Measurements from ENCODE around the gene ARHGAP40. TPM values are rescaled to one million over a fixed set of nuclear protein-coding genes. Genes with fewer than 3 reads are reported as not detected.

The ARHGAP40 gene
- total and polyA plus RNA-seq, 2 of the 13 experiments (the other 11 are each of a cell fraction or from before 2014, with no cell fraction given), result 0.75 to 2.1 TPM

DNA sequence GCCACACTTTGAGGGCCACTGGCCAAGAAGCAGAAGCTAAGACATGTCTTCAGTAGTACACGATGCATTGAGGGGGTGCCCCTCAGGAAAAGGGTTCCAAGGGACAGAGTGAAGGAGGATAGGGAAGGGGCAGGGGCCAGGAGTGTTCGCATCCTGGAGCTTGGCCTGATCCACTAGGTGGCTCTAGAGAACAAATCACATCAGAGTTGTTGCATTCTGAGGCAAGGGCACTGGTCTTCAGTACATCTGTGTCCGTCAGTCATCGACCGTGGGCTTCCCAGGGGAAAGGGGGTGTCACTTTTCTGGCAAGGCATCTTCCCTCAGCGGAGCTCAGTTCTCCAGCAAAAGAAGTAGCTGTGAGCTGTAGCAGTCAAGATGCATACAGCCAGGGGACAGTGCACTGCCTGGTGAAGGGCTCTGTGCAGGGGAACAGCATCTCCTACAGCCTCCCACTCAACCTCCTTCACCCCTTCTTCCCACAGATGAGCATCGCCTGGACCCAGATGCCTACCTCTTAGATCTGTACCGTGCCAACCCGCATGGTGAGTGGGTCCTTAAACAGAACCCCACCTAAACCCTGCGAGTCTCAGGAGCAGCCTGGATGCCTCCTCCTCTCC lies 47.8 kb downstream of the ARHGAP40 start (continued):
- TF ChIP-seq, protein P1, sequence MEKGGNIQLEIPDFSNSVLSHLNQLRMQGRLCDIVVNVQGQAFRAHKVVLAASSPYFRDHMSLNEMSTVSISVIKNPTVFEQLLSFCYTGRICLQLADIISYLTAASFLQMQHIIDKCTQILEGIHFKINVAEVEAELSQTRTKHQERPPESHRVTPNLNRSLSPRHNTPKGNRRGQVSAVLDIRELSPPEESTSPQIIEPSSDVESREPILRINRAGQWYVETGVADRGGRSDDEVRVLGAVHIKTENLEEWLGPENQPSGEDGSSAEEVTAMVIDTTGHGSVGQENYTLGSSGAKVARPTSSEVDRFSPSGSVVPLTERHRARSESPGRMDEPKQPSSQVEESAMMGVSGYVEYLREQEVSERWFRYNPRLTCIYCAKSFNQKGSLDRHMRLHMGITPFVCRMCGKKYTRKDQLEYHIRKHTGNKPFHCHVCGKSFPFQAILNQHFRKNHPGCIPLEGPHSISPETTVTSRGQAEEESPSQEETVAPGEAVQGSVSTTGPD (CRISPR knock-in tag; IDR thresholded peaks at IDR 0.05), result no peak
- TF ChIP-seq ZNF883 (CRISPR knock-in tag; IDR thresholded peaks at IDR 0.05; ENCODE audit: not compliant biosample characterization) (no peak), NFKB2 (CRISPR knock-in tag; IDR thresholded peaks at IDR 0.05; ENCODE audit: borderline replicate concordance) (no peak), ZNF607 (CRISPR knock-in tag; IDR thresholded peaks at IDR 0.05; ENCODE audit: borderline replicate concordance) (no peak), ZNF441 (CRISPR knock-in tag; IDR thresholded peaks at IDR 0.05; ENCODE audit: borderline replicate concordance) (no peak), ZNF567 (CRISPR knock-in tag; IDR thresholded peaks at IDR 0.05; ENCODE audit: borderline replicate concordance) (no peak), FOXA1 (IDR thresholded peaks at IDR 0.05) (no peak), FOXA1 (CRISPR knock-in tag; IDR thresholded peaks at IDR 0.05) (no peak), SP4 (CRISPR knock-in tag; IDR thresholded peaks at IDR 0.05) (0 out of 2 replicates have a peak, but pooled peaks have one; percentile 8), KDM3A (CRISPR knock-in tag; IDR thresholded peaks at IDR 0.05; ENCODE audit: low read depth) (no peak), ZNF446 (CRISPR knock-in tag; IDR thresholded peaks at IDR 0.05) (no peak), SP140L (CRISPR knock-in tag; IDR thresholded peaks at IDR 0.05; ENCODE audit: borderline replicate concordance) (no peak), GTF2F1 (IDR thresholded peaks at IDR 0.05; ENCODE audit: low read length) (no peak), TBX3 (IDR thresholded peaks at IDR 0.05; ENCODE audit: borderline replicate concordance) (no peak), RAD21 (CRISPR knock-in tag; IDR thresholded peaks at IDR 0.05) (peak; percentile 74), NFIB (CRISPR knock-in tag; IDR thresholded peaks at IDR 0.05; ENCODE audit: borderline replicate concordance) (no peak), TCF12 (IDR thresholded peaks at IDR 0.05) (no peak), TCF12 (CRISPR knock-in tag; IDR thresholded peaks at IDR 0.05) (no peak)
- TF ChIP-seq, protein P2, sequence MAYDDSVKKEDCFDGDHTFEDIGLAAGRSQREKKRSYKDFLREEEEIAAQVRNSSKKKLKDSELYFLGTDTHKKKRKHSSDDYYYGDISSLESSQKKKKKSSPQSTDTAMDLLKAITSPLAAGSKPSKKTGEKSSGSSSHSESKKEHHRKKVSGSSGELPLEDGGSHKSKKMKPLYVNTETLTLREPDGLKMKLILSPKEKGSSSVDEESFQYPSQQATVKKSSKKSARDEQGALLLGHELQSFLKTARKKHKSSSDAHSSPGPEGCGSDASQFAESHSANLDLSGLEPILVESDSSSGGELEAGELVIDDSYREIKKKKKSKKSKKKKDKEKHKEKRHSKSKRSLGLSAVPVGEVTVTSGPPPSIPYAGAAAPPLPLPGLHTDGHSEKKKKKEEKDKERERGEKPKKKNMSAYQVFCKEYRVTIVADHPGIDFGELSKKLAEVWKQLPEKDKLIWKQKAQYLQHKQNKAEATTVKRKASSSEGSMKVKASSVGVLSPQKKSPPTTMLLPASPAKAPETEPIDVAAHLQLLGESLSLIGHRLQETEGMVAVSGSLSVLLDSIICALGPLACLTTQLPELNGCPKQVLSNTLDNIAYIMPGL (CRISPR knock-in tag; IDR thresholded peaks at IDR 0.05; ENCODE audit: borderline replicate concordance in 1 of 2, low read depth in 1 of 2), result peak in 1 of 2 experiments; percentile 69; a peak in 2 of 4 replicates
- TF ChIP-seq, protein P3, sequence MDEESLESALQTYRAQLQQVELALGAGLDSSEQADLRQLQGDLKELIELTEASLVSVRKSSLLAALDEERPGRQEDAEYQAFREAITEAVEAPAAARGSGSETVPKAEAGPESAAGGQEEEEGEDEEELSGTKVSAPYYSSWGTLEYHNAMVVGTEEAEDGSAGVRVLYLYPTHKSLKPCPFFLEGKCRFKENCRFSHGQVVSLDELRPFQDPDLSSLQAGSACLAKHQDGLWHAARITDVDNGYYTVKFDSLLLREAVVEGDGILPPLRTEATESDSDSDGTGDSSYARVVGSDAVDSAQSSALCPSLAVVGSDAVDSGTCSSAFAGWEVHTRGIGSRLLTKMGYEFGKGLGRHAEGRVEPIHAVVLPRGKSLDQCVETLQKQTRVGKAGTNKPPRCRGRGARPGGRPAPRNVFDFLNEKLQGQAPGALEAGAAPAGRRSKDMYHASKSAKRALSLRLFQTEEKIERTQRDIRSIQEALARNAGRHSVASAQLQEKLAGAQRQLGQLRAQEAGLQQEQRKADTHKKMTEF (CRISPR knock-in tag; IDR thresholded peaks at IDR 0.05), result no peak
- TF ChIP-seq, protein P4, sequence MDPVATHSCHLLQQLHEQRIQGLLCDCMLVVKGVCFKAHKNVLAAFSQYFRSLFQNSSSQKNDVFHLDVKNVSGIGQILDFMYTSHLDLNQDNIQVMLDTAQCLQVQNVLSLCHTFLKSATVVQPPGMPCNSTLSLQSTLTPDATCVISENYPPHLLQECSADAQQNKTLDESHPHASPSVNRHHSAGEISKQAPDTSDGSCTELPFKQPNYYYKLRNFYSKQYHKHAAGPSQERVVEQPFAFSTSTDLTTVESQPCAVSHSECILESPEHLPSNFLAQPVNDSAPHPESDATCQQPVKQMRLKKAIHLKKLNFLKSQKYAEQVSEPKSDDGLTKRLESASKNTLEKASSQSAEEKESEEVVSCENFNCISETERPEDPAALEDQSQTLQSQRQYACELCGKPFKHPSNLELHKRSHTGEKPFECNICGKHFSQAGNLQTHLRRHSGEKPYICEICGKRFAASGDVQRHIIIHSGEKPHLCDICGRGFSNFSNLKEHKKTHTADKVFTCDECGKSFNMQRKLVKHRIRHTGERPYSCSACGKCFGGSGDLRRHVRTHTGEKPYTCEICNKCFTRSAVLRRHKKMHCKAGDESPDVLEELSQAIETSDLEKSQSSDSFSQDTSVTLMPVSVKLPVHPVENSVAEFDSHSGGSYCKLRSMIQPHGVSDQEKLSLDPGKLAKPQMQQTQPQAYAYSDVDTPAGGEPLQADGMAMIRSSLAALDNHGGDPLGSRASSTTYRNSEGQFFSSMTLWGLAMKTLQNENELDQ (CRISPR knock-in tag; IDR thresholded peaks at IDR 0.05; ENCODE audit: borderline replicate concordance), result no peak
- TF ChIP-seq, protein P5, sequence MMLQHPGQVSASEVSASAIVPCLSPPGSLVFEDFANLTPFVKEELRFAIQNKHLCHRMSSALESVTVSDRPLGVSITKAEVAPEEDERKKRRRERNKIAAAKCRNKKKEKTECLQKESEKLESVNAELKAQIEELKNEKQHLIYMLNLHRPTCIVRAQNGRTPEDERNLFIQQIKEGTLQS (CRISPR knock-in tag; IDR thresholded peaks at IDR 0.05), result no peak
- TF ChIP-seq, protein P6, sequence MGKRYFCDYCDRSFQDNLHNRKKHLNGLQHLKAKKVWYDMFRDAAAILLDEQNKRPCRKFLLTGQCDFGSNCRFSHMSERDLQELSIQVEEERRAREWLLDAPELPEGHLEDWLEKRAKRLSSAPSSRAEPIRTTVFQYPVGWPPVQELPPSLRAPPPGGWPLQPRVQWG (CRISPR knock-in tag; IDR thresholded peaks at IDR 0.05; ENCODE audit: borderline replicate concordance, low read depth), result no peak
